ENCODE measurements around the gene CHKA. TPM values are rescaled to one million over a fixed set of nuclear protein-coding genes. Genes with fewer than 3 reads are reported as not detected.

CHKA gene
- total and polyA plus RNA-seq, 2 experiments from 2014 or later: 37.1 to 94.4 TPM

GRCh38 chr11:68146704-68147474, 25.7 kb upstream of the CHKA start (continued):
- TF ChIP-seq ZNF462 (CRISPR knock-in tag; IDR thresholded peaks at IDR 0.05) (no peak), ZNF331 (CRISPR knock-in tag; IDR thresholded peaks at IDR 0.05; ENCODE audit: low read depth) (no peak), EZH2 (IDR thresholded peaks at IDR 0.05; ENCODE audit: low read depth, unreplicated experiment) (no peak)

GRCh38 chr11:68146010-68146540, 24.9 kb upstream of the CHKA start:
- DNase-seq (ENCODE audit: low spot score) (no peak), ATAC-seq (no peak)
- H3K27me3 ChIP-seq (ENCODE audit: insufficient read depth): no peaks in the 10 kb centered on the region
- Mint-ChIP-seq H3K4me3 (no peak overlapping the region), H3K27me3 (ENCODE audit: insufficient read depth, low read depth, poor library complexity) (peaks cover 4% of the 10 kb centered on the region), H3K9me3 (no peaks in the 10 kb centered on the region), H3K4me1 (no peaks in the 10 kb centered on the region; the same call in 2 of the 3 replicates), H3K27ac (no peak overlapping the region), H3K36me3 (ENCODE audit: low read depth) (no peaks in the 10 kb centered on the region)
- H4K20me1 ChIP-seq (replicated peaks; ENCODE audit: insufficient read depth): no peaks in the 10 kb centered on the region
- no peak overlapping the region for H3K4me3 ChIP-seq
- H3K9me2 ChIP-seq (ENCODE audit: insufficient read depth): no peaks in the 10 kb centered on the region
- H3K36me3 ChIP-seq (ENCODE audit: insufficient read depth): no peaks in the 10 kb centered on the region
- H3K4me2 ChIP-seq: no peak overlapping the region
- H2AFZ ChIP-seq: no peak overlapping the region
- no peaks in the 10 kb centered on the region for H3K79me2 ChIP-seq (replicated peaks; ENCODE audit: insufficient read depth)
- no peaks in the 10 kb centered on the region for H3K4me1 ChIP-seq (ENCODE audit: insufficient read depth)
- no peaks in the 10 kb centered on the region for H3F3A ChIP-seq (replicated peaks; ENCODE audit: low read depth)
- no peak overlapping the region for H3K27ac ChIP-seq (ENCODE audit: low read depth)
- no peak for TF ChIP-seq EZH2phosphoT487 (IDR thresholded peaks at IDR 0.05; ENCODE audit: unreplicated experiment)
- TF ChIP-seq ZNF331 (CRISPR knock-in tag; IDR thresholded peaks at IDR 0.05; ENCODE audit: low read depth): no peak
- TF ChIP-seq REST (IDR thresholded peaks at IDR 0.05; ENCODE audit: unreplicated experiment): no peak
- no peak for TF ChIP-seq POLR2AphosphoS5 (IDR thresholded peaks at IDR 0.05; ENCODE audit: low read depth)
- TF ChIP-seq NANOG (IDR thresholded peaks at IDR 0.05; ENCODE audit: borderline replicate concordance): no peak
- TF ChIP-seq STAT1 (IDR thresholded peaks at IDR 0.05; ENCODE audit: unreplicated experiment): no peak
